NOMO-1 (cell line): ENCODE data around the gene NAA80.
A peak's percentile ranks its signal among the peaks of the same experiment; 100 is the strongest.

Experiments used
- DNase-seq, 2 experiments: peaks; one replicate each; lab custom pipeline; 2025; ENCODE audit not compliant: unreplicated experiment in 2 of 2; lab: John Stamatoyannopoulos, UW

NAA80 gene, protein sequence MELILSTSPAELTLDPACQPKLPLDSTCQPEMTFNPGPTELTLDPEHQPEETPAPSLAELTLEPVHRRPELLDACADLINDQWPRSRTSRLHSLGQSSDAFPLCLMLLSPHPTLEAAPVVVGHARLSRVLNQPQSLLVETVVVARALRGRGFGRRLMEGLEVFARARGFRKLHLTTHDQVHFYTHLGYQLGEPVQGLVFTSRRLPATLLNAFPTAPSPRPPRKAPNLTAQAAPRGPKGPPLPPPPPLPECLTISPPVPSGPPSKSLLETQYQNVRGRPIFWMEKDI

DNA sequence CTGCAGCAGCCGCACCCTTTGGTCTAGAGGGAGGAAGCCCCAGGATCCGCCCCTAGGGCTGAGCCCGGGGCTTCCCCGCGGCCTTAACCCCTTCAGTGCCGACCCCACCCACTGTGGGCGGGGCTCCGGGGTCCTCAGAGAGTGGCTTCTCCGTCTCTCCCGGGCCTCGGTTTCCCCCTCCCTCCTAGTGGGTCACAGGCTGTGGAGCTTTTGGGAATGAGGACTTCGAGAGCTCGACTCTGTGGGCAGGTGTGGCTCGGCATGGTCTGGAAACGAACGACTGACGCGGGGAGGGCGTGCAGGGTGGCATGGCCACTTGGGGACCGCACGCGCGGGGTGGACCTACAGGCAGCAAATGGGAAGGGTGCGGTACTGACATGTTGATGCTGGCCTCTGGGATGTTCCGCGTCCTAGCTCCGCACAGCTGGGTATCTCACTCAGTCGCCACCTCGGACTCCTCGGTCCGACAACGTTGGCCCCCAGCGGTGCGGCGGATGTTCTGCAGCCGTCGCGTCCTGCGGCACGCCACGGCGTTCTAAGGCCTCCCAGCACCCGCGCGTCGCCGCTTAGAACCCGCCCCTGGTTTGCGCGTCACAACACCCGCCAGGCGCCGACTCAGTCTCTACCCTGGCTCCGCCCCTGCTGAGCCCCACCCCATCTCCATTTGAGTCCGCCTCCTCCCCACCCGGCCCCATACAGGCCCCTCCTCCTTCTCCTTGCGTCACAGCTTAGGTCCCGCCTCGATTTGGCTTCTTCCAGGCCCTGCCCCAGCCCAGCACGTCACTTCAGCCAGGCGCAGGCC is at the start of gene NAA80, which contains the start of gene HYAL3:
Gene NAA80 (minus strand): TSS at position 570 of the 802 bp plus-strand sequence. CDS start 1,942 bp downstream, outside the sequence.
Gene HYAL3 (minus strand): TSS at position 570 of the 802 bp plus-strand sequence. CDS start 3,803 bp downstream, outside the sequence.
- DNase-seq = peak; percentile 99 to 100

DNA sequence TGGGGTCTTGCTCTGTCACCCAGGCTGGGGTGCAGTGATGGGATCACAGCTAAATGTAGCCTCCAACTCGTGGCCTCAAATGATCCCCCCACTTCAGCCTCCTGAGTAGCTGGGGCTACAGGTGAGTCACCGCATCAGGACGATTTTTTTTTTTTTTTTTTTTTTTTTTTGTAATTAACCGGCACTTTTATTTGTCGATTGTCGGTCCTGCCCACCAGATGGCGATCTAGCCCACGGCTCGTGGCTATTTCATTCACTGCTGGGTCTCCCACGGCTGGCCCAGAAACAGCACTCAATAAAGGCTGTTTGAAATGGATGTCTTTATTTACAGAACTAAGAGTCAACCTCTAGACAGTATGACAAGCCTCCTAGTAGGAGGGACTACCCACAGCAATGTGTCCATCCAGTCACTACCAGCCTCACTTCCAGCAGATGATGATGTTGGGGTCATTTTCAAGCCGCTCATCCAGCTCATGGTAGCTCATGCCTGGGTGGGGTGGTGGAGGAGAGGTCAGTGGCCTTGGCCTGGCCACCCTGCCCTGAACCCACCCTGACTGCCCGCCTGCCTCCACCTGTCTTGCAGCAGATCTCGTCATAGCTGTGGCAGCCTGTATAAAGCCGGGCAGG is 48.1 kb upstream of the NAA80 start:
- DNase-seq = peak; percentile 27 to 62

DNA sequence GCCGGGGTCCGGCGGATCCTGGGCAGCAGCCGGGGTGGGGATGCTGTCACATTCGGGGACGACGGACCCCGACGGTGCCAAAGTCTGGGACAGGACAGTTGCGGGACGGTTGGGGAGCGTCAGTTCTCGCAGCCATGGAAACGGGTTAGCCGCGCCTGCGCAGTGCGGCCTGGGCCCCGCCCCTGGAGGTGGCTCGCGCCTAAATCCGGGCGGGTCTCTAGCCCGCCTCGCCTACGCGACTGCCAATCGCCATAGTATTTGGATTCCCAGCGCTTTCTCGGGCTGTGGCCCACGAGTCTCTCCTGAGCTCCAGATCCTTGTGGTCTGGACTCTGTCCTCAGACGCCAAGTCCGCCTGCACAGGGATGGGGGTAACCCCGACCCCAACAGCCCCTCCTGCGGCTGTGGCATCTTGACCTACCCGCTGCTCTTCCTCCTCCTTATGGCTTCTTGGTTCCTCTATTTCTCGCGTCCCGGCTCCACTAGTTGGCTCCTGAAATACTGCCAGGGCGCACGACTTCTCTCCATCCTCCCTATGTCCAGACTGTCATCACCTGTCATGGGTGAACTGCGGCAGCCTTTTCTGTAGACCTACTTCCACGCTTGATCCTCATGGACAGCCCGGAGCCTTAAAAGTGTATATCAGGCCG is 46.5 kb upstream of the NAA80 start, which contains the start of gene ZMYND10:
Gene ZMYND10 (minus strand): TSS at position 147 of the 649 bp plus-strand sequence. CDS start 153 bp downstream, outside the sequence.
- peak; percentile 66 to 78 for DNase-seq

DNA sequence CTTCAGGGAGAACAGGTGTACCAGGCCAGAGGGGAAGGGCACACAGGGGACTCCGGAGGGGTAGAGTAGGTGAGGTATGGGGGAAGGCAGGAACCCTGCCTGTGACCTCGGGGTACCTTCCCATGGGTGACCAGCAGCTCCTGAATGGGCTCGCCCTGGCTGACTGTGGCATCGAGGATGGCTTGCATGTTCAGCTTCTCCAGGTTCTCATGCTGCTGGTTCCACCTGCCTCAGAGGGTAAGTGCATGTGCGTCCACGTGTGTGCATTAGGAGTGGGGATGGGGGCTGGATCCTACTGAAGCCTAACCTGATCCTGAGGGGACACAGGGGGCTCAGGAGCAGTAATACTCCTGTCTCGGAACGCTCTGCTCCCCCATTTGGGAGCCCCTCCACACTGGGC is 45.8 kb upstream of the NAA80 start:
- no peak for DNase-seq

DNA sequence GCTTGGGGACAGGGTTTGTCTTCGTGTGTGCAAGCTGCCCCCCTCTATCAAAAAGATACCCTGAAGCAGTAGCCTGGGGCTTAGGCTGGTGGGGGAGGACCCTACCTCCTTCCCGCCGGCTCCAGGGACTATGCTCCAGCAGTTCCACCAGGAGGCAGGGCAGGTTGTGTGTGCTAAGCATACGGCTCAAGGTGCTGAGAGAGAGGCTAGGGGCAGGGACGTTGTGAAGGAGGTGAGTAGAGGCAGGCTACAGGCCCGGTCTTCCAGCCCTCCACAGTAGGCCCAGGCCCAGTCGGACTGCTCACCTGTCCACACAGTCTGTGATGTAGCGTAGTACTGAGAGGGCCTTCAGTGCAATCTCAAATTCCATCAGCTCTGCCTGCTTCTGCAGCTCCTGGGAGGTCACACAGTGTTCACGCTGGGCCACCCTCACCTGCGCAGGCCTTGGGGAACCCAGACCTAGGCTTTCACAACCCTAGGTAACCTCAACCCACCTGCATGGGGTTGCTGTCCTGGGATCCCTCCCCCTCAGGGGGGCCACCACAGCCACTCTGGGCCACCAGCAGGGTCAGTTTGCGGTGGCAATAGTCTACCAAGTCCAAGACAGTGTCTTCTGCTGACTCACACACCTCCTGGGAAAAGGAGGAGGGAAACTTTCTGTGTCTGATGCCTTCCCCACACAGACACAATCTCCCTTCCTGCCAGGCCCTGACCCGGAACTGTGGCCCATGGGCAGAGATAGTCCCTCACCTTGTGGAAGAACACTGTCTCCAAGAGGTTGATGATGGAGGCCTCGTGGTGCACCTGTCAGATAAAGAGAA is 43.8 kb upstream of the NAA80 start:
- DNase-seq = no peak

DNA sequence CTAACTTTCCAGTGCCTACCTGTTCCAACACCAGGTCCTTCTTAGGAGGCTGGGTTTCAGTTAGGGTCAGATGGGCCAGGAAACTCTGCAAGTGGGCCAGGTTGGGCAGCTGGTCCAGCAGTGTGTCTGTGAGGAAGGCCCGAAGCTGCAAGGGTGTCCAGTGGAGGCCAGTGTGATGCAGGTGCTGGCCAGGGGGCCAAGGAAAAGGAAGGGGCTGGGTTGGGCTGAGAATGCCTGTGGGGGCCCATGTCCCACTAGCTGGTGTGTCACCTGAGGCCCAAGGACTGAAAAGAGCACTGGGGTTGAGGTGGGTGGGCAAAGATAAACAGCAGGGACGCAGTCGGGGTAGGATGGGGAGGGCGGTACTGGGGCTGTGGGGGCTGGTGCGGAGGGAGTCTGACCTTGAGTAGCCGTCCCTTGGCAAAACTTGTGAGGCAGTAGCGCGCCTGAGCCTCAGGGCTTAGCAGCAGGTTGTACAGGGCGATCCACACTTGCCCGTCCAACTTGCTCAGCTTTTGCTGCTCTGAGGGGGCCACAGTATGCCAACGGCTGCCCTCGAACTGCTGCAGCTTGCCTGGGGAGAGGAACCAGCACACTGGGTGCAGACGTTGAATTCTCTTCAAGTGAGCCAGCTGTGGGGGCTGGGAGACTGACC is 42.9 kb upstream of the NAA80 start:
- DNase-seq = no peak

DNA sequence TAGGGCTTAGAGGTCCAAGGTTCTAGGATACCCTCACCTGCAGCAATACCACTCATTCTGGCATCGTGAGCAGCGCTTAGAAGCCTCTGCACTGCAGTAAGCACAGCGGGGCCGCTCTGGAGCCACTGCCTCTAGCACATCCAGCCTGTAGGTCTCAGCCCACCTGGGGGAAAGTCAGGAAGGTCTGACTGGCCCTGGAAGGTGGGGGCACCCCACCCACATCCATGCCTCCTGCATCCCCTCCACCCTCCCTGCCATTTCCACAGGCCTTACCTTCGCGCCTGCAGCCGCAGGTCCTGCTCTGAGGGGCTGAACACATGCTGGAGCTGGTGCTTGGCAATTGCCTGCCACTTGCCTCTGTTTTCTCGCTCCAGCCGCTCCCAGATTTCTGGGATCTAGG is 42.3 kb upstream of the NAA80 start:
- DNase-seq = no peak

DNA sequence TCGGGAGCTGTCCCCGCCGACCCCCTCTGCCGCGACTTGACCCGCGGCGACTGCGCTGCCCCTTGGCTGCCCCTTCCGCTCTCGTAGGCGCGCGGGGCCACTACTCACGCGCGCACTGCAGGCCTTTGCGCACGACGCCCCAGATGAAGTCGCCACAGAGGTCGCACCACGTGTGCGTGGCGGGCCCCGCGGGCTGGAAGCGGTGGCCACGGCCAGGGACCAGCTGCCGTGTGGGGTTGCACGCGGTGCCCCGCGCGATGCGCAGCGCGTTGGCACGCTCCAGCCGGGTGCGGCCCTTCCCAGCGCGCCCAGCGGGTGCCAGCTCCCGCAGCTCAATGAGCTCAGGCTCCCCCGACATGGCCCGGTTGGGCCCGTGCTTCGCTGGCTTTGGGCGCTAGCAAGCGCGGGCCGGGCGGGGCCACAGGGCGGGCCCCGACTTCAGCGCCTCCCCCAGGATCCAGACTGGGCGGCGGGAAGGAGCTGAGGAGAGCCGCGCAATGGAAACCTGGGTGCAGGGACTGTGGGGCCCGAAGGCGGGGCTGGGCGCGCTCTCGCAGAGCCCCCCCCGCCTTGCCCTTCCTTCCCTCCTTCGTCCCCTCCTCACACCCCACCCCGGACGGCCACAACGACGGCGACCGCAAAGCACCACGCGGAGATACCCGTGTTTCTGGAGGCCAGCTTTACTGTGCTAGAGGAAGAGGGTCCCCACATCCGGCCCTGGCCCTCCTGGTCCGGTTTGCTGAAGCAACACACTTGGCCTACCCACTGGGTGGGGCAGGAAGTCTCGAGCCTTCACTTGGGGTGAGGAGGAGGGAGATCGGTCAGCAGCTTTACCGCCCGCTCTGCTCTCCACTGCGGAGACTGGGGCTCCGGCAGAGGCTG is 41.5 kb upstream of the NAA80 start, which contains the start of gene RASSF1:
Gene RASSF1 (minus strand): TSS at position 389 of the 882 bp plus-strand sequence. CDS start 31 bp downstream, at position 358.
- peak; percentile 95 to 98 for DNase-seq

DNA sequence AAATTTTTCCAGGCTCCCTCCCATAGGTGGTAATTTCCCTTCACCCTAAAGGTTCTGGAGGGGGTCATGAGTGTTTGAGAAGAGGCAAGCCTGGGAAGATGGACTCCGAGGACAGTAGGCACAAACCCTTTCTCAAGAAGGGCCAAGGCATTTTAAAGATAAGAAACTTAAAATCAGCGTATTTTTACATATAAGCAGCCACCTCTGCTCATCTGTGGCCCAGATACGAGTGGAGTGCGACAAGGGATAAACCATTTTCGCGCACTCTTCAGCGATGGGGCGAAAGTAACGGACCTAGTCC is 40.9 kb upstream of the NAA80 start:
- DNase-seq = no peak

DNA sequence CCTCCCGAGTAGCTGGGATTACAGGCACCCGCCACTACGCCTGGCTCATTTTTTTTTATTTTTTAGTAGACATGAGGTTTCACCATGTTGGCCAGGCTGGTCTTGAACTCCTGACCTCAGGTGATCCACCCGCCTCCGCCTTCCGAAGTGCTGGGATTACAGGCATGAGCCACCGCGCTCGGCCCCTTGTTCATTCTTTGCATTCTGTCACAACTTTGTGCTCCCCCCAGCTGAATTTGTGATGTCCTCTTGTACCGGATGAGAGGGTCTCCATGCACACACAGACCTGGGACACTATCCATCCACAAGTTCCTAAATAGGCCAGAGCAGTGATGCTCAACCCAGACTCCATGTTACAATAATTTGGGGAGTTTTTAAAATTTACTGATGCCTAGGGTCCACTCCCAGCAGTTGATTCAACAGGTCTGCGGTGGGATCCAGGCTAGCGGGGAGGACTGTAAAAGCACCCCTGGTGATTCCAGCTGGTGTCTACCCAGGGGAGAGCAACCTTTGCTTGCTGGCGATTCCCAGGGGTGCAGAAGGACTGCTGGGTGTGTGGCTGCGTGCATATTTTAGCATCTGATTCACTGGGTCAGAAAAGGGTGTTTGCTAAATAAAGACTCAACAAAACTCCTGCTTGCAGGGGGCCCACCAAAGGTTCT is 40.4 kb upstream of the NAA80 start:
- DNase-seq = no peak

DNA sequence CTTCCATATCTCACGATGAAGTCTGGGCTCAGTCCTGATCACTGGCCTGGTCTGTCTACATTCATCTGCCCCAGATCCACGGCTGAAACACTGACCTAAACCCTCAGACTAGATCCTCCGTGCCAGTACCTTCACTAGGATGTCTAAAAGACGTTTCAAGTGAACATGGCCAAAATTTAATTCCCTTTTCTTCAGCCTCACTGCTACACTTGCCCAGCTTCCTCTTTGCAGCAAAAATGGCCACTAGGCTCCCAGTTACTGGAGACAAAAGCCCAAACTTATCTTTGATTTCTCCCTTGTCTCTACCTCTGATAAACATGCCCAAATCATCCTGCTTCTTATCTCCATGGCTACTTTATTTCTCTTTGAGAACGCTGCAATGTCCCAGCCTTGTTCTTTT is 39.8 kb upstream of the NAA80 start:
- peak; percentile 53 to 66 for DNase-seq

DNA sequence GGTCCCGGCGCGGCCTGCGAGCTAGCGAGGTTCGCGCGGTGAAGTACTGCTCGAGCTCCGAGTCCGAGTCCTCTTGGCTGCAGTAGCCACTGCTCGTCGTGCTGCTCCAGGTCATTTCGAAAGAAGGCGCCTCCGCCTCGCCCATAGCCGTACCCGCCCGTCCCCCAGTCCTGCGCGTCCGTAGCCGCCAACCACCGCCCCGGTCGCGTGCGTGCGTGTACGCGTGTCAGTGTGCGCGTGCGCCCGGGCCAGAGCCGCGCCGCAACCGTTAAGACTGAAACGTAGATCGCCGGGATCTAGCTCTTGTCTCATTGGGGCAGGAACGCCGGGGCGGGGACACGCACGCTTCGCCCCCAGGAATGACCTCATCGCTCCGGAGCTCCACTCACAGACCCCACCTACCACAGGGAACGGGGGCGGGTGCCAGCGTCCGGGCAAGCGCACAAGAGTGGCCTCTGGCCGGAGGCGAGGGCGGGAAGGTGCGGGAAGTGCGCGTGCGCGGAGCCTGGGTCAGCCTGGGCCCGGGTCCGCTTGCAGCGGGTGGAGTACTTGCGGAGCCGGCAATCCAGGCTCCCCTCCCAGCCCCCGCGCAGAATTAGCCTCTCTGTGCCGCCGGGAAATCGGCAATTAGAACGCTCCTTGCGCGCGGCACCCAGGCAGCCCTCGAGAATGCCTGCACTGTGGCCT is 38.1 kb upstream of the NAA80 start:
- peak; percentile 99 for DNase-seq

DNA sequence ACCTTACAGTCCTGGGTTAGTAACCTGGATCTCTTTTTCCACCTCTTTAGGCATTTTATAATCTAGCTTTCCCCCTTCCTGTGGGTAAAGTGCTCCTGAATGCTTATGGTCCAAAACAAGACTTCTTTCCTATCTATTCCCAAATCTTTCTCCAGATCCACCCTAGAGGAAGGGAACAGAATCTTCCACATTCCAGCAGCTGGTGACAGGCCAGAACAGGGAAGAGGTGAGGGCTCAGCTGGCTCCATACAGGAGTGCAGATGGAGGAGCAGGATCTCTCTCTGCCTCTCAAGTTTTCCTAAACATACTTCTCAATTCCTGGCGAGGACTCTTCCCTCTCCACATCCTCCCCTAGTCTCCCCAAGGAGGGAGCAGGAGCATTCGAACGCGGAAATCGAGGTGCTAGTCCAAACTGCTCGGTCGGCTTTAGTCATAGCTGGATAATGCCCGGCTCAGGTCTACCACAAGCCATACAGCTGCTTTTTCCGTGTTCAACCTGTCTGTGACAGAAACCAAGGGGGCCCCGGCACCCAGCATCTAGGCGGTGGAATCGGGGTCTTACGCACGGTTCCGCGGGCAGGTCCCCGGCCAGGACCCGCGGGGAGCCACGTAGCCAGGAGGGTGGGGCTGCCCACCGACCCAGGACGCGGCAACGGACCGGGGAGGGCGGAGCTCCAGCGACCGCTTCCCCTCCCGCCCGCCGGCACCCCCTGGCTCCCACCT is 37.4 kb upstream of the NAA80 start:
- no peak for DNase-seq

DNA sequence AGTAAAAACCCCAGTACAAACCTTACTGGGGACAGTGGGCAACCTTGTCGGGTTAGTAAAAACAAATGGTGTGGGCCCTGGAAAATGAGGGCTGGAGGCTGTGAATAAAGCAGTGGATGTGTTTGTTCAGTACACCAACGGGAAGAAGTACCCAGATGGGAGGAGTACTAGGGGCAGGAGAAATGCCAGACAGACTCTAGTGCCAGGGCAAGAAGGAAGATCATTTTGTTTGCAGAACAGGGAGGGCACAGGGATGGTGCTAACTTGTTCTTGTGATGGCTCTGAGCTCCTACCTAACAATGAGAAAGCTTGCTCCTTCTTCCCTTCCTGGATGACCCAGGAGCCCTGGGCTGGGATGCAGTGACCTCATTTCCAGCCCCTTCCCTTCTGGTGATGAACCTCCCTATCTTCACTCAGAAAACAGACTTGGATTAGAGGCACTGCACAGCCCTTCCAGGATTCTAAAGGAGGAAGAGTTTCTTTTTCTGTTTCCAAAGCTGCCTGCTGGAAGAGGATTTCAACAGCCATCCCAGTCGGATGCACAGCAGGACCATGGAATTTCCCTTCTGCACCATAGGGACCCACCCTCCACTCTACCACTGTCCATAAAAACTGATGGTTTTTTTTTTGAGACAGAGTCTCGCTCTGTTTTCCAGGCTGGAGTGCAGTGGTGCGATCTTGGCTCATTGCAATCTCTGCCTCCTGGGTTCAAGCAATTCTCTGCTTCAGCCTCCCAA is 35.3 kb upstream of the NAA80 start:
- DNase-seq = no peak

DNA sequence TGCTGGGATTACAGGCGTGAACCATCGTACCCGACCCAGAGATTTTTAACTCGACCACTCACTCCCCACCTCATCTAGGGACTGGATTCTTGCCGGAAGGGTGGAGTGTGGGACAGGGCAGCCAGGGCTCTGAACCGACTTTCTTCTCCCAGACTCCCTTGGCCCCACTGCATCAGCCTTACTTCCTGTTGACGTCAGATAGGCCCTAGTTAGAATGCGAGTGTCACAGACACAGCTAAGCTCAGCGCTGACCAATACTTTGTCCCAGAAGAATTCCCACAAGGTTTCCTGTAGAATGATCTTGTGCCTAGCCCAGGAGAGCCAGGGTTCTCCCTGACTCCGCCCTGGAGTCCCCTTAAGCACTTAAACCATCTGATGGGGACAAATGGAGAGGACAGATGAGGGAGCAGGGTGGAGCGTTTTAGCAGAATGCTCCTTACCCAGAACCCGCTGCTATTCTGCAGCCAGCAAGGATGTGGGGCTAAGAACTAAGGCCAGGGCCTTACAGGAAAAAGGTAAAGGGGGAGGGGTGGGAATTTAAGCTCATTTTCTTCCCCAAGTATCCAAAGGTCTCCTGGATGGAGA is 34.6 kb upstream of the NAA80 start:
- DNase-seq = no peak
